WTC11 (cell line): ENCODE results near the gene RBMS1.

Experiments used
- CREB1 ChIP-seq: sonication (generic); formaldehyde crosslinking; IDR thresholded peaks from 2 replicates; pipeline ENCODE4 v1.8.0; 2023; ENCODE audit warnings: mild to moderate bottlenecking, missing genetic modification reagents
- CTCF ChIP-seq: fragments of 200-600 bp; IDR thresholded peaks from 2 replicates; pipeline ENCODE4 v1.8.0; 2022; ENCODE audit warnings: antibody characterized with exemption
- FOXK1 ChIP-seq: sonication (generic); formaldehyde crosslinking; IDR thresholded peaks from 2 replicates; pipeline ENCODE4 v1.8.0; 2022; ENCODE audit warnings: mild to moderate bottlenecking, moderate library complexity, missing genetic modification reagents
- FOXP1 ChIP-seq: sonication (generic); formaldehyde crosslinking; IDR thresholded peaks from 2 replicates; pipeline ENCODE4 v1.8.0; 2022; ENCODE audit warnings: missing genetic modification reagents, mild to moderate bottlenecking, moderate library complexity, borderline replicate concordance
- MAX ChIP-seq: sonication (generic); formaldehyde crosslinking; IDR thresholded peaks from 2 replicates; pipeline ENCODE4 v1.8.0; 2022; ENCODE audit warnings: mild to moderate bottlenecking, missing genetic modification reagents
- NFE2L1 ChIP-seq: sonication (generic); formaldehyde crosslinking; IDR thresholded peaks from 2 replicates; pipeline ENCODE4 v1.8.1; 2023; ENCODE audit warnings: missing genetic modification reagents
- NR2C2 ChIP-seq: sonication (generic); formaldehyde crosslinking; IDR thresholded peaks from 2 replicates; pipeline ENCODE4 v1.8.0; 2022; ENCODE audit warnings: mild to moderate bottlenecking, missing genetic modification reagents
- USF1 ChIP-seq: sonication (generic); formaldehyde crosslinking; IDR thresholded peaks from 2 replicates; pipeline ENCODE4 v1.8.0; 2022; ENCODE audit warnings: mild to moderate bottlenecking, missing genetic modification reagents
- USF2 ChIP-seq: sonication (generic); formaldehyde crosslinking; IDR thresholded peaks from 2 replicates; pipeline ENCODE4 v1.8.1; 2023; ENCODE audit warnings: mild to moderate bottlenecking, missing genetic modification reagents, moderate library complexity
- ZBTB21 ChIP-seq: sonication (generic); formaldehyde crosslinking; IDR thresholded peaks from 2 replicates; pipeline ENCODE4 v1.8.1; 2023; ENCODE audit warnings: mild to moderate bottlenecking, missing genetic modification reagents, borderline replicate concordance
- ZBTB43 ChIP-seq: sonication (generic); formaldehyde crosslinking; IDR thresholded peaks from 2 replicates; pipeline ENCODE4 v1.8.1; 2023; ENCODE audit warnings: mild to moderate bottlenecking, missing genetic modification reagents
- TF ChIP-seq, protein P1 (sequence below): sonication (generic); formaldehyde crosslinking; IDR thresholded peaks from 2 replicates; pipeline ENCODE4 v1.8.1; 2023; ENCODE audit warnings: mild to moderate bottlenecking, missing genetic modification reagents
- TF ChIP-seq, protein P2 (sequence below): sonication (generic); formaldehyde crosslinking; IDR thresholded peaks from 2 replicates; pipeline ENCODE4 v1.8.1; 2023; ENCODE audit warnings: mild to moderate bottlenecking, moderate library complexity, missing genetic modification reagents

- TF ChIP-seq CTCF (no peak), MAX (no peak), USF2 (no peak), NFE2L1 (no peak), FOXP1 (CRISPR knock-in tag) (no peak), ZBTB21 (CRISPR knock-in tag) (no peak), ZBTB43 (no peak), NR2C2 (CRISPR knock-in tag) (no peak), FOXK1 (CRISPR knock-in tag) (no peak), CREB1 (CRISPR knock-in tag) (no peak), USF1 (no peak)
- TF ChIP-seq, protein P1, sequence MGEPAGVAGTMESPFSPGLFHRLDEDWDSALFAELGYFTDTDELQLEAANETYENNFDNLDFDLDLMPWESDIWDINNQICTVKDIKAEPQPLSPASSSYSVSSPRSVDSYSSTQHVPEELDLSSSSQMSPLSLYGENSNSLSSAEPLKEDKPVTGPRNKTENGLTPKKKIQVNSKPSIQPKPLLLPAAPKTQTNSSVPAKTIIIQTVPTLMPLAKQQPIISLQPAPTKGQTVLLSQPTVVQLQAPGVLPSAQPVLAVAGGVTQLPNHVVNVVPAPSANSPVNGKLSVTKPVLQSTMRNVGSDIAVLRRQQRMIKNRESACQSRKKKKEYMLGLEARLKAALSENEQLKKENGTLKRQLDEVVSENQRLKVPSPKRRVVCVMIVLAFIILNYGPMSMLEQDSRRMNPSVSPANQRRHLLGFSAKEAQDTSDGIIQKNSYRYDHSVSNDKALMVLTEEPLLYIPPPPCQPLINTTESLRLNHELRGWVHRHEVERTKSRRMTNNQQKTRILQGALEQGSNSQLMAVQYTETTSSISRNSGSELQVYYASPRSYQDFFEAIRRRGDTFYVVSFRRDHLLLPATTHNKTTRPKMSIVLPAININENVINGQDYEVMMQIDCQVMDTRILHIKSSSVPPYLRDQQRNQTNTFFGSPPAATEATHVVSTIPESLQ = no peak
- TF ChIP-seq, protein P2, sequence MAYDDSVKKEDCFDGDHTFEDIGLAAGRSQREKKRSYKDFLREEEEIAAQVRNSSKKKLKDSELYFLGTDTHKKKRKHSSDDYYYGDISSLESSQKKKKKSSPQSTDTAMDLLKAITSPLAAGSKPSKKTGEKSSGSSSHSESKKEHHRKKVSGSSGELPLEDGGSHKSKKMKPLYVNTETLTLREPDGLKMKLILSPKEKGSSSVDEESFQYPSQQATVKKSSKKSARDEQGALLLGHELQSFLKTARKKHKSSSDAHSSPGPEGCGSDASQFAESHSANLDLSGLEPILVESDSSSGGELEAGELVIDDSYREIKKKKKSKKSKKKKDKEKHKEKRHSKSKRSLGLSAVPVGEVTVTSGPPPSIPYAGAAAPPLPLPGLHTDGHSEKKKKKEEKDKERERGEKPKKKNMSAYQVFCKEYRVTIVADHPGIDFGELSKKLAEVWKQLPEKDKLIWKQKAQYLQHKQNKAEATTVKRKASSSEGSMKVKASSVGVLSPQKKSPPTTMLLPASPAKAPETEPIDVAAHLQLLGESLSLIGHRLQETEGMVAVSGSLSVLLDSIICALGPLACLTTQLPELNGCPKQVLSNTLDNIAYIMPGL = no peak
Observed at GRCh38 chr2:160473468-160474318, 19.9 kb downstream of the RBMS1 start.
